ENCODE results near the gene CDH4. TPM values are rescaled to one million over a fixed set of nuclear protein-coding genes. Genes with fewer than 3 reads are reported as not detected.

The CDH4 gene
- total and polyA plus RNA-seq, 2 donors (not counting 3 experiments of a cell fraction or from before 2014, with no cell fraction given): 0.17 to 0.51 TPM

- no peaks in the 10 kb centered on the region for H3K9me1 ChIP-seq (replicated peaks; ENCODE audit: control insufficient read depth, extremely low read depth, insufficient read depth, low read length)
- no peaks in the 10 kb centered on the region for H3K9me3 ChIP-seq (replicated peaks; ENCODE audit: control insufficient read depth, insufficient read depth, low read length)
- FAIRE-seq: no peak
- intact Hi-C loops (cut with micrococcal nuclease) (no loop called here), dilution Hi-C loops (cut with MboI; ENCODE audit: extremely low pct_ligation_motif_present, low sequenced_read_pairs) (no loop called here)
- H4K20me1 ChIP-seq (replicated peaks; ENCODE audit: control insufficient read depth, extremely low read depth, insufficient read depth, low read length): no peaks in the 10 kb centered on the region
- no peak overlapping the region for H3K27ac ChIP-seq (ENCODE audit: insufficient read depth, low read depth, low read length)
- no peak overlapping the region for H3K4me2 ChIP-seq (ENCODE audit: insufficient read depth, low read length)
- ChIA-PET CTCF (no interaction called here), POLR2A (no interaction called here)
- no peaks in the 10 kb centered on the region for H3K27me3 ChIP-seq (ENCODE audit: control insufficient read depth in 2 of 2, insufficient read depth in 2 of 2, low read length in 2 of 2)
- no TSS peak for BruUV-seq (replicated peaks)
- no peak for TF ChIP-seq GATA2 (IDR thresholded peaks at IDR 0.05; ENCODE audit: insufficient read depth, insufficient read length, low read depth, low read length)
- no peak for TF ChIP-seq MAX (IDR thresholded peaks at IDR 0.05; ENCODE audit: insufficient read depth, insufficient read length)
- no peak for TF ChIP-seq EZH2 (IDR thresholded peaks at IDR 0.05; ENCODE audit: borderline replicate concordance, low read depth, low read length, severe bottlenecking)
- TF ChIP-seq, protein P1, sequence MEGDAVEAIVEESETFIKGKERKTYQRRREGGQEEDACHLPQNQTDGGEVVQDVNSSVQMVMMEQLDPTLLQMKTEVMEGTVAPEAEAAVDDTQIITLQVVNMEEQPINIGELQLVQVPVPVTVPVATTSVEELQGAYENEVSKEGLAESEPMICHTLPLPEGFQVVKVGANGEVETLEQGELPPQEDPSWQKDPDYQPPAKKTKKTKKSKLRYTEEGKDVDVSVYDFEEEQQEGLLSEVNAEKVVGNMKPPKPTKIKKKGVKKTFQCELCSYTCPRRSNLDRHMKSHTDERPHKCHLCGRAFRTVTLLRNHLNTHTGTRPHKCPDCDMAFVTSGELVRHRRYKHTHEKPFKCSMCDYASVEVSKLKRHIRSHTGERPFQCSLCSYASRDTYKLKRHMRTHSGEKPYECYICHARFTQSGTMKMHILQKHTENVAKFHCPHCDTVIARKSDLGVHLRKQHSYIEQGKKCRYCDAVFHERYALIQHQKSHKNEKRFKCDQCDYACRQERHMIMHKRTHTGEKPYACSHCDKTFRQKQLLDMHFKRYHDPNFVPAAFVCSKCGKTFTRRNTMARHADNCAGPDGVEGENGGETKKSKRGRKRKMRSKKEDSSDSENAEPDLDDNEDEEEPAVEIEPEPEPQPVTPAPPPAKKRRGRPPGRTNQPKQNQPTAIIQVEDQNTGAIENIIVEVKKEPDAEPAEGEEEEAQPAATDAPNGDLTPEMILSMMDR (IDR thresholded peaks at IDR 0.05; ENCODE audit: extremely low read depth in 1 of 2, insufficient read depth in 1 of 2, low read depth in 1 of 2, low read length in 2 of 2): no peak
- no peak for TF ChIP-seq FOS (IDR thresholded peaks at IDR 0.05; ENCODE audit: borderline replicate concordance, insufficient read depth, low read length)
- no peak for TF ChIP-seq MYC (IDR thresholded peaks at IDR 0.05; ENCODE audit: low read depth, low read length)
- TF ChIP-seq JUN (IDR thresholded peaks at IDR 0.05; ENCODE audit: borderline replicate concordance, insufficient read depth, insufficient read length, low read depth): no peak
- TF ChIP-seq POLR2AphosphoS5 (IDR thresholded peaks at IDR 0.05; ENCODE audit: insufficient read depth, low read depth, low read length): no peak
- no peak for TF ChIP-seq POLR2A (IDR thresholded peaks at IDR 0.05; ENCODE audit: low read depth, low read length)
- H3K4me1 ChIP-seq (ENCODE audit: control insufficient read depth, extremely low read depth, insufficient read depth, low read length): no peaks in the 10 kb centered on the region
- no peak for DNase-seq (ENCODE audit: low read depth, low spot score)
- no peak overlapping the region for H3K9ac ChIP-seq (replicated peaks; ENCODE audit: extremely low read depth, insufficient read depth, low read length)
- H3K36me3 ChIP-seq (ENCODE audit: control insufficient read depth in 2 of 2, extremely low read depth in 1 of 2, insufficient read depth in 2 of 2, low read length in 2 of 2): no peaks in the 10 kb centered on the region
- no peak overlapping the region for H2AFZ ChIP-seq (ENCODE audit: low read depth, low read length)
- no peaks in the 10 kb centered on the region for H3K79me2 ChIP-seq (ENCODE audit: control insufficient read depth, insufficient read depth, low read length)
- no peak overlapping the region for H3K4me3 ChIP-seq (replicated peaks in 1 of 3; ENCODE audit: insufficient read depth in 1 of 3, low read depth in 1 of 3, low read length in 3 of 3)
Measured at GRCh38 chr20:61768571-61769285, 516.7 kb downstream of the CDH4 start.

Data from endothelial cell of umbilical vein (primary cell).